8988T (cell line): ENCODE results near the gene SNRNP70.

Experiments used
- DNase-seq: peaks from one replicate; pipeline ENCODE4 v3.0.0; 2011

The SNRNP70 gene

GRCh38 chr19:49102303-49102702 lies 17.1 kb downstream of the SNRNP70 start:
- no peak for DNase-seq

GRCh38 chr19:49103331-49104085 lies 18.3 kb downstream of the SNRNP70 start:
- DNase-seq, result no peak

GRCh38 chr19:49104229-49104864 lies 19.1 kb downstream of the SNRNP70 start:
- DNase-seq, result no peak

GRCh38 chr19:49106648-49107135 lies 21.4 kb downstream of the SNRNP70 start:
- no peak for DNase-seq

- no peak for DNase-seq
These were observed 22.6 kb downstream of the SNRNP70 start for GRCh38 chr19:49107625-49108459.

GRCh38 chr19:49109051-49109450 lies 23.8 kb downstream of the SNRNP70 start:
- DNase-seq, result no peak

GRCh38 chr19:49109569-49110233 lies 24.4 kb downstream of the SNRNP70 start:
- no peak for DNase-seq

- DNase-seq, result no peak
These were observed 25.3 kb downstream of the SNRNP70 start for GRCh38 chr19:49110567-49110966.

GRCh38 chr19:49111218-49111998 lies 26.2 kb downstream of the SNRNP70 start:
- no peak for DNase-seq

- peak; percentile 90 for DNase-seq
These were observed 28.7 kb downstream of the SNRNP70 start, which contains the start of gene LIN7B for GRCh38 chr19:49113762-49114629. TSS of gene LIN7B (plus strand) at chr19:49114370. CDS start at chr19:49114405, 35 bp downstream.

- peak; percentile 55 for DNase-seq
These were observed 29.5 kb downstream of the SNRNP70 start for GRCh38 chr19:49114630-49115363.

GRCh38 chr19:49116544-49116943 lies 31.3 kb downstream of the SNRNP70 start:
- no peak for DNase-seq

- DNase-seq, result no peak
These were observed 32.7 kb downstream of the SNRNP70 start for GRCh38 chr19:49117677-49118564.

GRCh38 chr19:49118565-49119410 lies 33.5 kb downstream of the SNRNP70 start, which contains the start of gene C19orf73:
TSS of gene C19orf73 (minus strand) at chr19:49119143. CDS start at chr19:49119022, 121 bp downstream.
- DNase-seq, result peak; percentile 92

- DNase-seq, result no peak
These were observed 34.4 kb downstream of the SNRNP70 start, which contains the start of gene PPFIA3 for GRCh38 chr19:49119411-49120324. TSS of gene PPFIA3 (plus strand) at chr19:49119544. CDS start at chr19:49127874, 8,330 bp downstream.

GRCh38 chr19:49120325-49120683 lies 35.1 kb downstream of the SNRNP70 start:
- DNase-seq, result no peak

GRCh38 chr19:49120868-49121267 lies 35.6 kb downstream of the SNRNP70 start:
- no peak for DNase-seq
